Neural progenitor cell (in vitro differentiated cells): Measurements from ENCODE around the gene GLB1L2. TPM values are rescaled to one million over a fixed set of nuclear protein-coding genes. Genes with fewer than 3 reads are reported as not detected.

ENCODE experiments used
- DNase-seq: peaks from one replicate; pipeline ENCODE4 v3.0.0-alpha.2; 2016; ENCODE audit warnings: low spot score
- H2AFZ ChIP-seq: fragments of 200-600 bp; sonication (generic); replicated peaks from 2 replicates; pipeline ENCODE4 v1.6.1; 2016; ENCODE audit warnings: antibody characterized with exemption
- H3F3A ChIP-seq: fragments of 200-600 bp; sonication (generic); 2 replicates; pipeline ENCODE4 v1.6.1; 2016; ENCODE audit warnings: antibody characterized with exemption, low read depth
- H3K27ac ChIP-seq: fragments of 200-600 bp; sonication (generic); 2 replicates; pipeline ENCODE4 v1.5.1; 2016; ENCODE audit warnings: mild to moderate bottlenecking
- H3K27me3 ChIP-seq: fragments of 200-600 bp; sonication (generic); 2 replicates; pipeline ENCODE4 v1.6.1; 2016; ENCODE audit warnings: mild to moderate bottlenecking, moderate library complexity
- H3K36me3 ChIP-seq: fragments of 200-600 bp; sonication (generic); 2 replicates; pipeline ENCODE4 v1.5.1; 2016
- H3K4me1 ChIP-seq: fragments of 200-600 bp; sonication (generic); 2 replicates; pipeline ENCODE4 v1.6.1; 2016; ENCODE audit warnings: mixed run types
- H3K4me2 ChIP-seq: fragments of 200-600 bp; sonication (generic); 2 replicates; pipeline ENCODE4 v1.6.1; 2016
- H3K4me3 ChIP-seq: fragments of 200-600 bp; sonication (generic); 2 replicates; pipeline ENCODE4 v1.5.1; 2016
- H3K79me2 ChIP-seq: fragments of 200-600 bp; sonication (generic); 2 replicates; pipeline ENCODE4 v1.6.1; 2016; ENCODE audit warnings: low read depth
- H3K9ac ChIP-seq: fragments of 200-600 bp; sonication (generic); 2 replicates; pipeline ENCODE4 v1.6.1; 2016
- H3K9me3 ChIP-seq: fragments of 200-600 bp; sonication (generic); 2 replicates; pipeline ENCODE4 v1.5.1; 2016; ENCODE audit warnings: low read depth
- H4K20me1 ChIP-seq: fragments of 200-600 bp; sonication (generic); 2 replicates; pipeline ENCODE4 v1.6.1; 2016; ENCODE audit warnings: low read depth
- H3K27ac Mint-ChIP-seq: 3 replicates; pipeline ENCODE4 v1.8.0; 2021; ENCODE audit warnings: mixed read lengths
- H3K27me3 Mint-ChIP-seq: 2 replicates; pipeline ENCODE4 v1.8.0; 2022; ENCODE audit warnings: low read depth, mild to moderate bottlenecking, inconsistent platforms, moderate library complexity, mixed read lengths; ENCODE audit not compliant: insufficient read depth
- H3K36me3 Mint-ChIP-seq: 3 replicates; pipeline ENCODE4 v1.8.0; 2021; ENCODE audit warnings: mixed read lengths
- H3K4me1 Mint-ChIP-seq: 3 replicates; pipeline ENCODE4 v1.8.0; 2021; ENCODE audit warnings: mixed read lengths
- H3K4me3 Mint-ChIP-seq: 3 replicates; pipeline ENCODE4 v1.8.0; 2021; ENCODE audit warnings: mild to moderate bottlenecking, moderate library complexity, mixed read lengths
- H3K9me3 Mint-ChIP-seq: 3 replicates; pipeline ENCODE4 v1.8.0; 2020; ENCODE audit warnings: mixed read lengths
- CTCF ChIP-seq: fragments of 200-600 bp; sonication (generic); IDR thresholded peaks from 2 replicates; pipeline ENCODE4 v1.5.1; 2017; ENCODE audit warnings: antibody characterized with exemption, mild to moderate bottlenecking
- EZH2 ChIP-seq: fragments of 200-600 bp; sonication (generic); IDR thresholded peaks from 2 replicates; pipeline ENCODE4 v1.6.1; 2017; ENCODE audit warnings: antibody characterized with exemption, mild to moderate bottlenecking, moderate library complexity
- EZH2phosphoT487 ChIP-seq: fragments of 200-600 bp; sonication (generic); IDR thresholded peaks from 2 replicates; pipeline ENCODE4 v1.6.1; 2017; ENCODE audit warnings: antibody characterized with exemption
- total RNA-seq: library from RNA; depleted of rRNA; stranded (reverse); fragments of >200 nt; gene quantifications from 2 replicates; pipeline ENCODE4 v1.2.3, GENCODE V29; 2015; ENCODE audit warnings: low replicate concordance

GLB1L2 gene
- total RNA-seq, 1 donor from 2014 or later: 2.0 TPM

DNA sequence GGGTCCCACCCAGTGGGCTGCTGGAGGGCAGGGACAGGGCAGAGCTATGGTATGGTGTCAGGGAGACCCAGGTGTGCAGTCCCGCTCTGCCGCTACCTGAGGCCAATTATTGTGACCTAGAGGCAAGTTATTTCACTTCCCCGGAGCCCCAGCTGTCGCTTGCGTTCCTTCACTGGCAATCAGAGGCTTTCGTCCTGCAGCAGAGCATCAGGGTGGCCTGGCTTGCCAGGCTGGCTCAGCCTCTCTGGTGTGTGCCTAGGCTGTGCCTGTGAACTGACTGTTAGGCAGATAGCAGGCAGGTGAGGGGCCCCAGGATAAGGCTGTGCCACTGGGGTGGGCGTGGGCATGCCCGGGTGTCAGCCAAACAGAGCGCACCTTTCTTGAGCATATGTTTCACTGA, 31.4 kb downstream of the GLB1L2 start:
- Histone ChIP-seq H3F3A (no peaks in the 10 kb centered on the region), H3K27ac (no peak overlapping the region), H4K20me1 (no peaks in the 10 kb centered on the region), H3K36me3 (no peaks in the 10 kb centered on the region), H3K79me2 (no peaks in the 10 kb centered on the region), H2AFZ (no peak overlapping the region), H3K4me1 (no peaks in the 10 kb centered on the region), H3K9ac (no peak overlapping the region), H3K4me3 (no peak overlapping the region), H3K9me3 (no peaks in the 10 kb centered on the region), H3K27me3 (peaks cover 4% of the 10 kb centered on the region), H3K4me2 (no peak overlapping the region)
- H3K9me3 Mint-ChIP-seq: no peaks in the 10 kb centered on the region
- peak overlapping the region; percentile 33 for H3K27ac Mint-ChIP-seq
- peaks cover 15% of the 10 kb centered on the region for H3K4me1 Mint-ChIP-seq
- DNase-seq: no peak
- no peak overlapping the region for H3K4me3 Mint-ChIP-seq
- no peak for TF ChIP-seq CTCF
- TF ChIP-seq EZH2phosphoT487: no peak
- TF ChIP-seq EZH2: no peak
- peaks cover 3% of the 10 kb centered on the region for H3K36me3 Mint-ChIP-seq
- peaks cover 6% of the 10 kb centered on the region for H3K27me3 Mint-ChIP-seq

DNA sequence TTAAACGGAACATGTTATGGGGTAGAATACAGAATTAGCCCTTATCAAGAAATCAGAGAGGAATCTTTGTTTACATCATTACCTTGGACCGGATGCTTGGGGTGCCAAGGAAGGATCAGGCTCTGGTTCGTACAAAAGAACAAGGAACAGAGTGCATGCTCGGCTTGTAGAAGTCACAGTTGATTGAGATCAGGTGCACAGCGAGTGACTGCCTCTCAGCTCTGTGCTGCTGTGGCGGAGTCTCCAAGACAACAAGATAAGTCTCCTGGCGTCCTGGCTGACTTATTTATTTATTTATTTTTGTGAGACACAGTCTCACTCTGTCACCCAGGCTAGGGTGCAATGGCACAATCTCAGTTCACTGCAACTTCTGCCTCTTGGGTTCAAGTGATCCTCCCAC, 31.8 kb downstream of the GLB1L2 start:
- H2AFZ ChIP-seq: no peak overlapping the region
- H3K9me3 Mint-ChIP-seq: no peaks in the 10 kb centered on the region
- H3K27me3 Mint-ChIP-seq: peaks cover 6% of the 10 kb centered on the region
- H3K4me1 ChIP-seq: no peaks in the 10 kb centered on the region
- H3K4me2 ChIP-seq: no peak overlapping the region
- no peaks in the 10 kb centered on the region for H3K36me3 ChIP-seq
- H3K79me2 ChIP-seq: no peaks in the 10 kb centered on the region
- H3K4me1 Mint-ChIP-seq: peaks cover 15% of the 10 kb centered on the region
- H3K4me3 ChIP-seq: no peak overlapping the region
- peaks cover 4% of the 10 kb centered on the region for H3K27me3 ChIP-seq
- no peak overlapping the region for H3K27ac Mint-ChIP-seq
- no peak overlapping the region for H3K27ac ChIP-seq
- no peak overlapping the region for H3K4me3 Mint-ChIP-seq
- TF ChIP-seq EZH2 (no peak), EZH2phosphoT487 (no peak), CTCF (no peak)
- no peaks in the 10 kb centered on the region for H3F3A ChIP-seq
- no peaks in the 10 kb centered on the region for H3K9me3 ChIP-seq
- H3K9ac ChIP-seq: no peak overlapping the region
- no peaks in the 10 kb centered on the region for H4K20me1 ChIP-seq
- no peak for DNase-seq
- peaks cover 3% of the 10 kb centered on the region for H3K36me3 Mint-ChIP-seq

DNA sequence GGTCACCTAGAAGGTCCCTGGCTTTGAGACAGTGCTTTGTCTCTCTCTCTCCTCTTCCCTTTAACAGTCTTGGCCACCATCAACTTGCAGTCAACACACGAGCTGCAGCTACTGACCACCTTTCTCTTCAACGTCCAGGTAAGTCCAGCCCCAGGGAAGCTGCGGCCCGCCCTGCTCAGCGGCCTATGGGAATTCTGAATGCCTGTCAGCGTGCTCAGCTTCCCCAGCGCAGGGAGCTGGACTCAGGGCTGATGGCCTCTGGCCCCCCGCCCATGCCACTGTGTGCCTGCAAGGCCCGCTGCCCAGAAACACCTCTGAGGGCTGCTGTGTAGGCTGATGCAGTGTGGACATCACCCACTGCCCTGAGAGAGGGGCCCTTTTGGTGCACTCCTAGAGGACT, 32.5 kb downstream of the GLB1L2 start:
- H3K27me3 Mint-ChIP-seq: peaks cover 11% of the 10 kb centered on the region
- no peak for TF ChIP-seq EZH2phosphoT487
- TF ChIP-seq EZH2: no peak
- no peak for TF ChIP-seq CTCF
- H3K9ac ChIP-seq: no peak overlapping the region

More for the DNA sequence above, 32.5 kb downstream of the GLB1L2 start:
- H3K36me3 Mint-ChIP-seq: peaks cover 3% of the 10 kb centered on the region
- H3K4me3 Mint-ChIP-seq: no peak overlapping the region
- Histone ChIP-seq H2AFZ (no peak overlapping the region), H3K36me3 (no peaks in the 10 kb centered on the region), H3K4me3 (no peak overlapping the region), H3K9me3 (no peaks in the 10 kb centered on the region), H3K27me3 (peaks cover 4% of the 10 kb centered on the region), H4K20me1 (no peaks in the 10 kb centered on the region), H3K27ac (no peak overlapping the region), H3K4me1 (no peaks in the 10 kb centered on the region), H3F3A (no peaks in the 10 kb centered on the region), H3K4me2 (no peak overlapping the region), H3K79me2 (no peaks in the 10 kb centered on the region)
- H3K27ac Mint-ChIP-seq: no peak overlapping the region
- no peaks in the 10 kb centered on the region for H3K9me3 Mint-ChIP-seq
- DNase-seq: no peak
- peaks cover 15% of the 10 kb centered on the region for H3K4me1 Mint-ChIP-seq
